ENCODE data around the gene ROR1. TPM values are rescaled to one million over a fixed set of nuclear protein-coding genes. Genes with fewer than 3 reads are reported as not detected.

Gene ROR1
- total RNA-seq, 1 donor from 2014 or later: 81.4 TPM

DNA sequence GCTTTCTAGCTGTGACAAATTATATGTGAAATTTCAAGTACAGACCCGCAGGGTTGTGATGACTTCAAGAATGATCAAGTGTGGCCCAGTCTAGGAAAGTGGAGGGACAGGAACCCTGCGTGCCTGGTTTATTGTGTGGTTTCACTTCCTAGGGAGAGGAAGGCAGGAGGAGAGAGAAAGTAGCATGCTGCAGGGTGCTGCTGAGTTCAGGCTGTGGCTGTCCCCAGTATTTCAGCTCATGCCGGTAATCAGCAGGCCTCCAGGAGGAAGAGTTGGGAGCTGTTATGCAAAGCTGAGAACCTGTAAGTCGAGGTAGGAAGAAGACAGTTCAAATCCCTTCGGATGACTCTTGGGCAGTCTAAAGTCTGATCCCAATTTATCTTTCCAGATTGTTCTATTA lies 140.4 kb downstream of the ROR1 start:
- Mint-ChIP-seq H3K9me3 (no peaks in the 10 kb centered on the region), H3K36me3 (no peaks in the 10 kb centered on the region), H3K4me3 (no peak overlapping the region), H3K4me1 (peaks cover 81% of the 10 kb centered on the region), H3K27ac (no peak overlapping the region), H3K27me3 (ENCODE audit: low read depth) (no peaks in the 10 kb centered on the region)
- DNase-seq (ENCODE audit: low spot score in 2 of 2, unreplicated experiment in 2 of 2): no peak
- TF ChIP-seq, protein P1, sequence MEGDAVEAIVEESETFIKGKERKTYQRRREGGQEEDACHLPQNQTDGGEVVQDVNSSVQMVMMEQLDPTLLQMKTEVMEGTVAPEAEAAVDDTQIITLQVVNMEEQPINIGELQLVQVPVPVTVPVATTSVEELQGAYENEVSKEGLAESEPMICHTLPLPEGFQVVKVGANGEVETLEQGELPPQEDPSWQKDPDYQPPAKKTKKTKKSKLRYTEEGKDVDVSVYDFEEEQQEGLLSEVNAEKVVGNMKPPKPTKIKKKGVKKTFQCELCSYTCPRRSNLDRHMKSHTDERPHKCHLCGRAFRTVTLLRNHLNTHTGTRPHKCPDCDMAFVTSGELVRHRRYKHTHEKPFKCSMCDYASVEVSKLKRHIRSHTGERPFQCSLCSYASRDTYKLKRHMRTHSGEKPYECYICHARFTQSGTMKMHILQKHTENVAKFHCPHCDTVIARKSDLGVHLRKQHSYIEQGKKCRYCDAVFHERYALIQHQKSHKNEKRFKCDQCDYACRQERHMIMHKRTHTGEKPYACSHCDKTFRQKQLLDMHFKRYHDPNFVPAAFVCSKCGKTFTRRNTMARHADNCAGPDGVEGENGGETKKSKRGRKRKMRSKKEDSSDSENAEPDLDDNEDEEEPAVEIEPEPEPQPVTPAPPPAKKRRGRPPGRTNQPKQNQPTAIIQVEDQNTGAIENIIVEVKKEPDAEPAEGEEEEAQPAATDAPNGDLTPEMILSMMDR (IDR thresholded peaks at IDR 0.05; ENCODE audit: unreplicated experiment): no peak

- no peaks in the 10 kb centered on the region for H3K9me3 Mint-ChIP-seq
- H3K36me3 Mint-ChIP-seq: no peaks in the 10 kb centered on the region
- no peak overlapping the region for H3K27ac Mint-ChIP-seq
- no peak for DNase-seq (ENCODE audit: low spot score in 2 of 2, unreplicated experiment in 2 of 2)
- no peaks in the 10 kb centered on the region for H3K27me3 Mint-ChIP-seq (ENCODE audit: low read depth)
- TF ChIP-seq, protein P1 (IDR thresholded peaks at IDR 0.05; ENCODE audit: unreplicated experiment): no peak
- H3K4me3 Mint-ChIP-seq: no peak overlapping the region
- peaks cover 80% of the 10 kb centered on the region for H3K4me1 Mint-ChIP-seq
Measured at GRCh38 chr1:63914706-63915105, 140.9 kb downstream of the ROR1 start.

GRCh38 chr1:63915121-63915520 lies 141.3 kb downstream of the ROR1 start:
- TF ChIP-seq, protein P1 (IDR thresholded peaks at IDR 0.05; ENCODE audit: unreplicated experiment): no peak
- H3K27ac Mint-ChIP-seq: no peak overlapping the region
- H3K9me3 Mint-ChIP-seq: no peaks in the 10 kb centered on the region
- DNase-seq (ENCODE audit: low spot score in 2 of 2, unreplicated experiment in 2 of 2): no peak
- H3K36me3 Mint-ChIP-seq: no peaks in the 10 kb centered on the region
- H3K4me3 Mint-ChIP-seq: no peak overlapping the region
- peaks cover 80% of the 10 kb centered on the region for H3K4me1 Mint-ChIP-seq
- no peaks in the 10 kb centered on the region for H3K27me3 Mint-ChIP-seq (ENCODE audit: low read depth)

DNA sequence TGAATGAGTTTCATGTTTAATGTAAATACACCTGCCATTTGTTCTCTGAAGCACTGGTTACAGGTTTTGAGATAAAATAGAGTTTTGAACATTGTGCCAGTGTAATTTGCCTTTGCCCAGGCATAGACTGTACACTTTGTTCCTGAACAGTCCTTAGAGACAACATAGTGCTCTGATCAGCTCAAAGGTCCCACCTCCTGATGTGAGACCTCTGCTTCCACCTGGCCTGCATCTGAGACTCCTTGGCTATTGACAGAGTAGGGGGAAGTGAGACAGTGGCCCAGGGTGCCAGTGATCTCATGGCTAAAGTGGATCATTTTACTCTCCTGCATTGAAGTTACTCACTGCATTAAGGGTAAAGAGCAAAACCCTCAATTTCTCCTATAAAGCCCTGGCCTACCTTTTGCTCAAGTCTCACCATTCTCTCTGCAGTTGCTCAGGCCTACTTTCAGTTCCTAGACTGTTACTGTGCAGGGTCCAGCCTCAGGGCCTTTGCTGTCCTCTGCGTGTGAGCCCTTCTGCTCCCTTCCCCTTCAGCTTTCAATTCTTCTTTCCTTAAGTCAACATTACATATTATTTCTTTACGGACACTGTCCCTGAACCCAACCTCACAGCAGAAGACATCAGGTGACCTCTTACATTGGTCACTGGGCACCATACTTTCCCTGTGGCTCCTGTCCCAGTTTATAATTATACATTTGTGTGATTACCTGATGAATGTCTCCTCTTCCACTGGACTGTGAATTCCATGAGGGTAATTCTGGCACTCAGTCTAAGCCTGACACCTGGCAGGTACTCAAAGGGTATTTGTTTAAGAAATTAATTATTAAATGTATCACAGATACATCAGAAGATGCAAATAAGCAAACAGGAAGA lies 142.9 kb downstream of the ROR1 start:
- H3K9me3 Mint-ChIP-seq: no peaks in the 10 kb centered on the region
- H3K27ac Mint-ChIP-seq: peak overlapping the region; percentile 1
- H3K36me3 Mint-ChIP-seq: no peaks in the 10 kb centered on the region
- peaks cover 83% of the 10 kb centered on the region for H3K4me1 Mint-ChIP-seq
- H3K4me3 Mint-ChIP-seq: no peak overlapping the region
- H3K27me3 Mint-ChIP-seq (ENCODE audit: low read depth): no peaks in the 10 kb centered on the region
- TF ChIP-seq, protein P1 (IDR thresholded peaks at IDR 0.05; ENCODE audit: unreplicated experiment): no peak
- no peak for DNase-seq (ENCODE audit: low spot score in 2 of 2, unreplicated experiment in 2 of 2)

DNA sequence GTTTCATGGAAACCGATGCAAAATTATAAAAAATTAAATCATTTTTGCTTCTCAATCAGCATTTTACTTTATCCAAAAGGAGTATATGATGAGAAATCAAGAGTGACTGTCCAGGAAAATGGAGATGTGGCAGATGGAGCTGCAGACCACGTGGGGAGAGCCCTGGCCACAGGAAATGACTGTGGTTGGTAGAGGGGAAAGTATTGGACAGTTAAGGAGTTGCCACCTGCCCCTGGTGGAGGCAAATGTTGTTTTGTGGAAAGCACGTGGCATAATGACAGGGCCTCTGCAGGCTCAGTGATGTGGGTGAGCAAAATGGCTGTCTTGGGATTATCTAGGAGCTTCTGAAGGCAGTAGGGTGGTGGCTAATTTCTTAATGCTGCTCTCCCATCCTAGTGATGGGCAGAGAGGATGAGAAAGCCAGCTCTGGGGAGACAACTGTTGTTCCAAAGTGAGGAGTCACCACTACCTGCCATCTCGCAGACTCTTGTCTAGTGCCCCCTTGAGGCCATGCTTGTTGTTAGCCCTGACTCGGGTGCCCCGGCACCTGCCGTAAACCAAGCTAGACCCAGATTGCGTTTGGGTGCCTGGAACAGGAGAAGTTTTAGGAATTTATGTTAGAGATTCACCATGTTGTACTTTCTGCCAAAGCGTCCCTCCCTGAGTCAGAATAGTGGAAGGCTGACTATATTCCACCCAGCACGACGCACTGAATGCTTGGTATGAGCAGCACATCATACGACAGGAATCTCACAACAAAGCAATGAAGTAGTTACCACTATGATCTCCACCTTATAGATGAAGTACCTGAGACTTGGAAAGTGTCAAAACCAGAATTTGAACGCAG lies 144.0 kb downstream of the ROR1 start:
- Mint-ChIP-seq H3K27me3 (ENCODE audit: low read depth) (no peaks in the 10 kb centered on the region), H3K36me3 (no peaks in the 10 kb centered on the region), H3K4me3 (no peak overlapping the region), H3K27ac (peak overlapping the region; percentile 84), H3K4me1 (peaks cover 83% of the 10 kb centered on the region), H3K9me3 (no peaks in the 10 kb centered on the region)
- DNase-seq (ENCODE audit: low spot score in 2 of 2, unreplicated experiment in 2 of 2): no peak
- TF ChIP-seq, protein P1 (IDR thresholded peaks at IDR 0.05; ENCODE audit: unreplicated experiment): no peak

All from mesothelial cell of epicardium (in vitro differentiated cells).